ENCODE results near the gene ATG12. TPM values are rescaled to one million over a fixed set of nuclear protein-coding genes. Genes with fewer than 3 reads are reported as not detected.

Gene ATG12
- total and polyA plus RNA-seq, 2 of the 8 experiments (the other 6 are each of a cell fraction or from before 2014, with no cell fraction given), result 23.8 to 49.3 TPM

DNA sequence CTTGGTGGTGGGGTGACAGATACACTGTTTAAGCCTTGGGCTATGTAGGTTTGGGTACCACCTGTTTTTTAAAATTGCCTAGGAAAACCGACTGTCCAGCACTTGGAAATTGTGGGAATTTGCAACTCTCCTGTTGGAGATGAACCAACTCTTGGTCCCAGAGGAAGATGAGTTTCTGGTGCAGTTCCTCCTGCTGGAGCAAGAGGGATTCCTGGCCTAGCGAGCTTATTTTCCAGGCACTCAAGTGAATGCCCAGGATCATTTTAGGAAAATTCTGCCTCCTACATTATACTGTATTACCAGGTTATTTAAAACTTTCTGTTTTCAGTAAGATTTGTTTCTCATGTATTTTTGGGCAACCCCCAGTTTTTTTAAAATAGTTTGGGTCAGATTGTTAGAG lies 34.1 kb upstream of the ATG12 start:
- H2BK12ac ChIP-seq (ENCODE audit: low read depth, low read length), result no peak overlapping the region
- no peaks in the 10 kb centered on the region for H4K20me1 ChIP-seq (replicated peaks in 1 of 2; ENCODE audit: control insufficient read depth in 1 of 2, insufficient read depth in 2 of 2, low read length in 2 of 2)
- POLR2A ChIA-PET (ENCODE audit: partially characterized antibody), result no interaction called here
- H3K23ac ChIP-seq (ENCODE audit: insufficient read length), result no peak overlapping the region
- no peak overlapping the region for H2BK120ac ChIP-seq (replicated peaks; ENCODE audit: low read depth, low read length)
- no peak overlapping the region for H2AK5ac ChIP-seq (ENCODE audit: low read depth, low read length)
- no peak overlapping the region for H2BK20ac ChIP-seq (ENCODE audit: low read length)
- no peak overlapping the region for H4K5ac ChIP-seq (ENCODE audit: insufficient read length, low read depth, low read length)
- no peaks in the 10 kb centered on the region; the same call in 1 of the 2 replicates for H3K23me2 ChIP-seq (ENCODE audit: low read depth, low read length)
- peaks cover 0 to 6% (median under 1%) of the 10 kb centered on the region in 4 experiments; a peak in 2 of 8 replicates for H3K36me3 ChIP-seq (ENCODE audit: control insufficient read depth in 2 of 4, insufficient read depth in 4 of 4, low read length in 3 of 4)
- H3K56ac ChIP-seq (replicated peaks; ENCODE audit: insufficient read length, low read depth, low read length), result no peak overlapping the region
- peak; percentile 32 for FAIRE-seq
- WGBS, 2 experiments (ENCODE audit: extremely low coverage in 1 of 2, insufficient coverage in 1 of 2, insufficient read length in 1 of 2, insufficient replicate concordance in 2 of 2, low coverage in 1 of 2, low lambda C conversion rate in 2 of 2, missing lambda C conversion rate in 1 of 2), result 96% methylated on average over 2 of the region's 2 CpGs; no CpG with 5 or more reads in 1 of the 2 experiments
- no peaks in the 10 kb centered on the region for H3K79me2 ChIP-seq (ENCODE audit: control insufficient read depth in 1 of 2, insufficient read depth in 2 of 2, low read length in 2 of 2)
- no peak overlapping the region for H4K91ac ChIP-seq (replicated peaks; ENCODE audit: insufficient read length, low read length)
- TF ChIP-seq CTCF (IDR thresholded peaks at IDR 0.05; ENCODE audit: control extremely low read depth in 1 of 3, insufficient read depth in 1 of 3, low read depth in 1 of 3, low read length in 3 of 3) (peak in 2 of 3 experiments; percentile 21 to 45; a peak in 2 of 4 replicates), CEBPB (IDR thresholded peaks at IDR 0.05; ENCODE audit: low read depth, low read length) (no peak), RAD21 (IDR thresholded peaks at IDR 0.05 in 1 of 2, conservative IDR thresholded peaks at IDR 0.05 in 1 of 2; ENCODE audit: low read depth in 2 of 2, low read length in 2 of 2) (peak; percentile 19 to 38; a peak in 1 of 4 replicates), POLR2AphosphoS5 (IDR thresholded peaks at IDR 0.05; ENCODE audit: low read depth, low read length) (no peak)
- H3K14ac ChIP-seq (ENCODE audit: insufficient read length), result no peak overlapping the region
- no peak overlapping the region for H2BK15ac ChIP-seq (ENCODE audit: low read length)
- H3K4me2 ChIP-seq (ENCODE audit: insufficient read depth in 1 of 2, low read depth in 2 of 2, low read length in 2 of 2), result no peak overlapping the region
- H3K27ac ChIP-seq (ENCODE audit: low read depth, low read length), result no peak overlapping the region
- no peak for DNase-seq (ENCODE audit: low read depth in 1 of 2, low spot score in 2 of 2)
- no peak overlapping the region for H3K9ac ChIP-seq (replicated peaks in 1 of 4; ENCODE audit: extremely low read depth in 1 of 4, low read depth in 3 of 4, low read length in 3 of 4)
- H3K9me3 ChIP-seq (ENCODE audit: insufficient read depth in 2 of 2, low read depth in 1 of 2, low read length in 1 of 2), result no peaks in the 10 kb centered on the region
- H4K8ac ChIP-seq (ENCODE audit: extremely low read depth, insufficient read depth, low read length), result no peak overlapping the region
- no peak overlapping the region for H3K4me3 ChIP-seq (ENCODE audit: extremely low read depth in 1 of 4, insufficient read depth in 2 of 4, low read depth in 3 of 4, low read length in 4 of 4)
- H2AFZ ChIP-seq (ENCODE audit: low read length), result no peak overlapping the region
- no peak overlapping the region for H3K18ac ChIP-seq (ENCODE audit: extremely low read depth, low read length)
- H3K27me3 ChIP-seq (replicated peaks in 1 of 4; ENCODE audit: control insufficient read depth in 3 of 4, extremely low read depth in 1 of 4, insufficient read depth in 3 of 4, low read length in 3 of 4), result no peaks in the 10 kb centered on the region
- H2BK5ac ChIP-seq (ENCODE audit: low read depth, low read length), result no peak overlapping the region
- no peak overlapping the region for H3K4ac ChIP-seq (replicated peaks; ENCODE audit: insufficient read length, low read depth, low read length)
- peaks cover 0 to 4% (median 0%) of the 10 kb centered on the region in 4 experiments; a peak in 1 of 7 replicates for H3K4me1 ChIP-seq (replicated peaks in 1 of 4; ENCODE audit: control insufficient read depth in 3 of 4, insufficient read depth in 4 of 4, low read length in 3 of 4)
- CTCF ChIA-PET (ENCODE audit: partially characterized antibody), result interaction anchor here (0.7 to 1.2 kb wide), 4 partner anchors 11 to 32 kb away, joined by 3 read pairs; no protein-coding TSS in a partner anchor
- no peaks in the 10 kb centered on the region for H3K79me1 ChIP-seq (ENCODE audit: low read depth, low read length)
